ENCODE data around the gene BIRC6. TPM values are rescaled to one million over a fixed set of nuclear protein-coding genes. Genes with fewer than 3 reads are reported as not detected.

BIRC6 gene
- total and polyA plus RNA-seq, 11 donors: 11.0 to 68.0 (median 51.9) TPM

DNA sequence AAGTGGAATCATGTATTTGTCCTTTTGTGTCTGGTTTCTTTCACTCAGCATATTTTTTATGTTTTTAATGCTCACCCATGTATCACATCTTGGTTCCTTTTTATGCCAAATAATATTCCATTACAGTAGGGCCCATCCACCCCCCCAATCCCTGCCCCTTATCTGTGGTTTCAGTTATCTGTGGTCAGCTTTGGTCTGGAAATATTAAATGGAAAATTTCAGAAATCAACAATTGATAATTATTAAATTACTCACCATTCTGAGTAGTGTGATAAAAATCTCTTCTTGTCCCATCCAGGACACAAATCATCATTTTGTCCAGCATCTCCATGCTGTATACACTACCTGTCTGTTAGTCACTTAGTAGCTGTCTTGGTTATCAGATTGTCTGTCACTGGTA lies 66.7 kb downstream of the BIRC6 start:
- no peak for TF ChIP-seq POLR2A (IDR thresholded peaks at IDR 0.05)
- TF ChIP-seq, protein P1, sequence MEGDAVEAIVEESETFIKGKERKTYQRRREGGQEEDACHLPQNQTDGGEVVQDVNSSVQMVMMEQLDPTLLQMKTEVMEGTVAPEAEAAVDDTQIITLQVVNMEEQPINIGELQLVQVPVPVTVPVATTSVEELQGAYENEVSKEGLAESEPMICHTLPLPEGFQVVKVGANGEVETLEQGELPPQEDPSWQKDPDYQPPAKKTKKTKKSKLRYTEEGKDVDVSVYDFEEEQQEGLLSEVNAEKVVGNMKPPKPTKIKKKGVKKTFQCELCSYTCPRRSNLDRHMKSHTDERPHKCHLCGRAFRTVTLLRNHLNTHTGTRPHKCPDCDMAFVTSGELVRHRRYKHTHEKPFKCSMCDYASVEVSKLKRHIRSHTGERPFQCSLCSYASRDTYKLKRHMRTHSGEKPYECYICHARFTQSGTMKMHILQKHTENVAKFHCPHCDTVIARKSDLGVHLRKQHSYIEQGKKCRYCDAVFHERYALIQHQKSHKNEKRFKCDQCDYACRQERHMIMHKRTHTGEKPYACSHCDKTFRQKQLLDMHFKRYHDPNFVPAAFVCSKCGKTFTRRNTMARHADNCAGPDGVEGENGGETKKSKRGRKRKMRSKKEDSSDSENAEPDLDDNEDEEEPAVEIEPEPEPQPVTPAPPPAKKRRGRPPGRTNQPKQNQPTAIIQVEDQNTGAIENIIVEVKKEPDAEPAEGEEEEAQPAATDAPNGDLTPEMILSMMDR (IDR thresholded peaks at IDR 0.05): no peak
- no peak for ATAC-seq
- Histone ChIP-seq H3K4me3 (no peak overlapping the region), H3K27ac (no peak overlapping the region), H3K4me1 (peaks cover 0 to 63% (median 25%) of the 10 kb centered on the region in 12 donors), H3K9me3 (no peaks in the 10 kb centered on the region), H3K36me3 (peaks cover 0 to 6% (median 0%) of the 10 kb centered on the region in 9 donors), H3K27me3 (no peaks in the 10 kb centered on the region)
- DNase-seq: no peak
- intact Hi-C loops (cut with DNase I): no loop called here

DNA sequence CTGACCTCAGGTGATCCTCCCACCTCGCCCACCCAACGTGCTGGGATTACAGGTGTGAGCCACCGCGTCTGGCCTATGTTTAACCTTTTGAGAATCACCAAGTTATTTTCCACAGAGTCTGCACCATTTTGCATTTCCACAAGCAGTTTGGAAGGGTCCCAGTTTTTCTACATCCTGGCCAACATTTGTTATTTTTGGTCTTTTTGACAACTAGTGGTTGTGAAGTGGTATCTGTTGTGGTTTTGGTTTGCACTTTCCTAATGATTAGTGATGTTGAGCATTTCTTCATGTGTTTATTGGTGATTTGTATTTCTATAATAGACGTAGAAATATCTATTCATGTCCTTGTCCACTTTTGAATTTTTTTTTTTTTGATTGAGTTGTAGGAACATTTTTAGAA lies 67.9 kb downstream of the BIRC6 start:
- intact Hi-C loops (cut with DNase I): no loop called here
- TF ChIP-seq, protein P1 (IDR thresholded peaks at IDR 0.05): no peak
- no peak for TF ChIP-seq POLR2A (IDR thresholded peaks at IDR 0.05)
- Histone ChIP-seq H3K27me3 (no peaks in the 10 kb centered on the region), H3K36me3 (peaks cover 0 to 5% (median 0%) of the 10 kb centered on the region in 9 donors), H3K4me3 (no peak overlapping the region), H3K27ac (no peak overlapping the region), H3K9me3 (no peaks in the 10 kb centered on the region), H3K4me1 (peaks cover 0 to 61% (median 28%) of the 10 kb centered on the region in 12 donors)
- no peak for DNase-seq
- 93 to 96% (median 96%) methylated on average over 5 of the region's 5 CpGs for WGBS, 4 donors
- ATAC-seq: no peak

DNA sequence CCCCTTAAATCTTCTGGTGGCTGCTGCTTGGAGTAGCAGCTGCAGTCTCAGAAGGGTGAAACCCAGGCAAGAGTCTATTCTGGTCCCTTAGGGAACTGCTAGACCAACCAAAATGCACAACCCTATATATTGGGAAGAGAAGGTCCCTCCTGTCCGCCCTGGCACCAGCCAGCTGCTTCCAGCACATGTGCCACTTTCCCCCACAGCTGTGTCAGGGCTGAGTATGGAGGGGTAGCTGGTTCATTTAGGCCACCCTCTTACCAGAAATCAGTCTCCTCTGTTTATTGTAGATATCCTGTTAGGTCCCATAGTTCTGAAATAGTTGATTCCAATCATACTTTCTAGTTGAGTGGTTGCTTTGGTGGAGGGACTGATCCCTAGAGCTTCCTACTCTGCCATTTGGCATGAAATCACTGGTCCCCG lies 68.9 kb downstream of the BIRC6 start:
- Histone ChIP-seq H3K36me3 (peaks cover 0 to 14% (median under 1%) of the 10 kb centered on the region in 9 donors), H3K4me3 (no peak overlapping the region), H3K27me3 (no peaks in the 10 kb centered on the region), H3K27ac (peak overlapping the region in 1 of 12 donors; percentile 0), H3K9me3 (no peaks in the 10 kb centered on the region), H3K4me1 (peaks cover 0 to 61% (median 28%) of the 10 kb centered on the region in 12 donors)
- DNase-seq: no peak
- 70 to 88% (median 77%) methylated on average over 2 of the region's 2 CpGs for WGBS, 4 donors
- ATAC-seq: peak in 3 of 4 donors; percentile 27 to 38 (median 35)
- TF ChIP-seq, protein P1 (IDR thresholded peaks at IDR 0.05): no peak
- TF ChIP-seq POLR2A (IDR thresholded peaks at IDR 0.05): no peak
- intact Hi-C loops (cut with DNase I): no loop called here

DNA sequence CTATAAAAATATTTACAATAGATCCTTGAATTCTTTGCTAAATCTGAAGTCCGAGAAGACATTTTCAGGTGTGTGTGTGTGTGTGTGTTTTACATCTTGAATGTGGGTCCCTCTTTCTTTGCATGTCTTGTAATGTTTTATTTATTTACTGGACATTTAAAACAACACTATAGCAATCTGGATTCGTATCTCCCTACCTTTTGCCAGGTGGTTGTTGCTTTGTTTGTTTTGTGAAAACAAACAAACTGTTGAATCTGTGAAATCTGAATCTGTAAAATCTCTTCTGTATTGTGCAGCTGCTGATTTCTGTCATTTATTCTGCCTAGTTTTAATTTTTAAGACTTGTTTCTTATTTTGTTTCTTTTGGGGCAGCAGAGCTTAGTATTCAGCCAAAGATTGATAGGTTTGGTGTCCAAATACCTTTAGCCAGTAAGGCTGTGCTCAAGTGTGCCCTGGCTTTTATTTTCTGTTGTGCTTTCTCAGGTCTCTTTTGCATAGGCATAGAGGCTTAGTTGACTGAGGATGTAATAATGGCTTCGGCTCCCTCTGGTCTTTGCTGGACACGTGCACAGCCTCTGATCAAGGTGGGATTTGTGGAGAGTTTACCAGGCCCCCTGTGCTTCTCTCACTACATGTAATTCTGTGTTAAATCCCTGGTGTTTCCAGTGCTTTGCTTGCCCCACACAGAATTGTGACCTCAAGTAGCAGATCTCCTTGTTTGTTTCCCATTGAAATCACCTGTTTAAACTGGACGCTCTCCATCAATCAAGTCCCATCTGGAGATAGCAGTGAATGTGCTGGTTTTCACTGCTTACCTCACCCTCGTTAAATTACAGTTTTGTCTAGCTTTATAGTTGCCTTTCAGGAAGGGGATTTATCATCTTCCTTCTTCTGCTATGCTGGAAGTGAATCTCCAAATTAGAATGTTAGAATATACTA lies 71.1 kb downstream of the BIRC6 start:
- Histone ChIP-seq H3K27me3 (no peaks in the 10 kb centered on the region), H3K27ac (peak overlapping the region in 1 of 12 donors; percentile 17), H3K9me3 (no peaks in the 10 kb centered on the region), H3K4me3 (no peak overlapping the region), H3K36me3 (peaks cover 0 to 30% (median 22%) of the 10 kb centered on the region in 9 donors), H3K4me1 (peaks cover 0 to 45% (median 22%) of the 10 kb centered on the region in 12 donors)
- TF ChIP-seq POLR2A (IDR thresholded peaks at IDR 0.05): no peak
- TF ChIP-seq, protein P1 (IDR thresholded peaks at IDR 0.05): no peak
- ATAC-seq: peak in 3 of 4 donors; percentile 29 to 37 (median 34)
- DNase-seq: no peak
- 58 to 73% (median 64%) methylated on average over 6 of the region's 6 CpGs for WGBS, 4 donors
- intact Hi-C loops (cut with DNase I): no loop called here

Data from heart left ventricle (tissue), 16 donors.